Type B pancreatic cell (in vitro differentiated cells): ENCODE data around the gene HIGD1A. TPM values are rescaled to one million over a fixed set of nuclear protein-coding genes. Genes with fewer than 3 reads are reported as not detected.

Experiments used
- DNase-seq: peaks from one replicate; pipeline ENCODE4 v3.0.0; 2021; ENCODE audit warnings: mixed read lengths; ENCODE audit not compliant: unreplicated experiment; ENCODE audit errors: extremely low spot score
- H3K27ac Mint-ChIP-seq: 2 replicates; pipeline ENCODE4 v1.8.0; 2021; ENCODE audit warnings: mild to moderate bottlenecking, mixed read lengths
- H3K27me3 Mint-ChIP-seq: 2 replicates; pipeline ENCODE4 v1.8.0; 2021; ENCODE audit warnings: mixed read lengths
- H3K36me3 Mint-ChIP-seq: 2 replicates; pipeline ENCODE4 v1.8.0; 2021; ENCODE audit warnings: mixed read lengths
- H3K4me1 Mint-ChIP-seq: one replicate; pipeline ENCODE4 v1.8.0; 2021; ENCODE audit warnings: mixed read lengths; ENCODE audit not compliant: unreplicated experiment
- H3K4me3 Mint-ChIP-seq: 2 replicates; pipeline ENCODE4 v1.8.0; 2021; ENCODE audit warnings: mild to moderate bottlenecking, mixed read lengths
- H3K9me3 Mint-ChIP-seq: 2 replicates; pipeline ENCODE4 v1.8.0; 2021; ENCODE audit warnings: mixed read lengths
- total RNA-seq: library from RNA; stranded (reverse); gene quantifications from 2 replicates; pipeline ENCODE4 v1.2.1, GENCODE V29; 2021; ENCODE audit warnings: low replicate concordance
- TF ChIP-seq, protein P1 (sequence below): fragments of 200-600 bp; sonication (generic); conservative IDR thresholded peaks from 2 replicates; pipeline ENCODE4 v1.5.0; 2021; ENCODE audit warnings: antibody characterized with exemption, mild to moderate bottlenecking

HIGD1A gene
- total RNA-seq, 1 donor from 2014 or later: 100 TPM

DNA sequence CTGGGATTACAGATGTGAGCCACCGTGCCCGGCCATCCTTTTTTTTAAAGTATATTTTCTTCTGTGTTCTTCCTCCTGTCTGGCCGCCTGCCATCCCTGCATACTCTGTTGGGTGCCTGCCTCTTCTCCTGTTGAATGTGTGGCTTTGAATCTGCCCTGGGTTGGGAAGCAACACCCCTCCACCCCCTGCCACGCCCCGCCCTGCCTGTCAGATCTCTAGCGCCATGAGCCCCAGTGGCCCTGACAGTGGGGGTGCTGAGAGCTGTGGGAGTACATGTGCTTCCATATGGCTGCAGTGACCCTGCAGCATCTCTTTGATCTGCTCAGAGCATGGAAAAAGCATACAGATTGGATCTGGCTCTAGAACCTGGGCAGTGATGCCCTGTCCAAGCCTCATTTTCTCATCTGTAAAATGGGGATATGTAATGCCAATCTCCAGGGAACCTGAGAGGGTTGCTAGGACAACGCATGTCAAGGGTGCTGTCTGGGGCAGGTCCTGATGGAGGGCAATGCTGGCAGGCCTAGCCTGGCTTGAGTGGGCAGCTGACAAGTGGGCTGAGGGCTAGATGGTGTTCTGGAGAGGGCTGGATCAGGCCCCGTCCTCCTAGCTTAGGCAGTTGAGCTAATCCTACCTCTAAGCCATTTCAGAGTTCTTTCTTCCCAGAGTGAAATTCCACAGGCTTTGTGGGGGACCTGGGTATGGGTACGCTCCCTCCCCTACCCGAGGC, 55.1 kb downstream of the HIGD1A start:
- no peaks in the 10 kb centered on the region for H3K36me3 Mint-ChIP-seq
- DNase-seq: no peak
- no peak overlapping the region for H3K27ac Mint-ChIP-seq
- H3K4me1 Mint-ChIP-seq: no peaks in the 10 kb centered on the region
- no peaks in the 10 kb centered on the region for H3K27me3 Mint-ChIP-seq
- TF ChIP-seq, protein P1, sequence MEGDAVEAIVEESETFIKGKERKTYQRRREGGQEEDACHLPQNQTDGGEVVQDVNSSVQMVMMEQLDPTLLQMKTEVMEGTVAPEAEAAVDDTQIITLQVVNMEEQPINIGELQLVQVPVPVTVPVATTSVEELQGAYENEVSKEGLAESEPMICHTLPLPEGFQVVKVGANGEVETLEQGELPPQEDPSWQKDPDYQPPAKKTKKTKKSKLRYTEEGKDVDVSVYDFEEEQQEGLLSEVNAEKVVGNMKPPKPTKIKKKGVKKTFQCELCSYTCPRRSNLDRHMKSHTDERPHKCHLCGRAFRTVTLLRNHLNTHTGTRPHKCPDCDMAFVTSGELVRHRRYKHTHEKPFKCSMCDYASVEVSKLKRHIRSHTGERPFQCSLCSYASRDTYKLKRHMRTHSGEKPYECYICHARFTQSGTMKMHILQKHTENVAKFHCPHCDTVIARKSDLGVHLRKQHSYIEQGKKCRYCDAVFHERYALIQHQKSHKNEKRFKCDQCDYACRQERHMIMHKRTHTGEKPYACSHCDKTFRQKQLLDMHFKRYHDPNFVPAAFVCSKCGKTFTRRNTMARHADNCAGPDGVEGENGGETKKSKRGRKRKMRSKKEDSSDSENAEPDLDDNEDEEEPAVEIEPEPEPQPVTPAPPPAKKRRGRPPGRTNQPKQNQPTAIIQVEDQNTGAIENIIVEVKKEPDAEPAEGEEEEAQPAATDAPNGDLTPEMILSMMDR: no peak
- no peak overlapping the region for H3K4me3 Mint-ChIP-seq
- H3K9me3 Mint-ChIP-seq: no peaks in the 10 kb centered on the region

- H3K4me3 Mint-ChIP-seq: no peak overlapping the region
- H3K27me3 Mint-ChIP-seq: no peaks in the 10 kb centered on the region
- no peak overlapping the region for H3K27ac Mint-ChIP-seq
- DNase-seq: no peak
- no peaks in the 10 kb centered on the region for H3K9me3 Mint-ChIP-seq
- H3K36me3 Mint-ChIP-seq: no peaks in the 10 kb centered on the region
- TF ChIP-seq, protein P1: no peak
- H3K4me1 Mint-ChIP-seq: no peaks in the 10 kb centered on the region
These were observed 56.7 kb downstream of the HIGD1A start for GRCh38 chr3:42747581-42747980.

GRCh38 chr3:42746455-42747450, 57.5 kb downstream of the HIGD1A start:
- TF ChIP-seq, protein P1: no peak
- H3K36me3 Mint-ChIP-seq: no peaks in the 10 kb centered on the region
- DNase-seq: no peak
- H3K27ac Mint-ChIP-seq: no peak overlapping the region
- H3K4me3 Mint-ChIP-seq: no peak overlapping the region
- H3K4me1 Mint-ChIP-seq: no peaks in the 10 kb centered on the region
- H3K27me3 Mint-ChIP-seq: no peaks in the 10 kb centered on the region
- no peaks in the 10 kb centered on the region for H3K9me3 Mint-ChIP-seq

DNA sequence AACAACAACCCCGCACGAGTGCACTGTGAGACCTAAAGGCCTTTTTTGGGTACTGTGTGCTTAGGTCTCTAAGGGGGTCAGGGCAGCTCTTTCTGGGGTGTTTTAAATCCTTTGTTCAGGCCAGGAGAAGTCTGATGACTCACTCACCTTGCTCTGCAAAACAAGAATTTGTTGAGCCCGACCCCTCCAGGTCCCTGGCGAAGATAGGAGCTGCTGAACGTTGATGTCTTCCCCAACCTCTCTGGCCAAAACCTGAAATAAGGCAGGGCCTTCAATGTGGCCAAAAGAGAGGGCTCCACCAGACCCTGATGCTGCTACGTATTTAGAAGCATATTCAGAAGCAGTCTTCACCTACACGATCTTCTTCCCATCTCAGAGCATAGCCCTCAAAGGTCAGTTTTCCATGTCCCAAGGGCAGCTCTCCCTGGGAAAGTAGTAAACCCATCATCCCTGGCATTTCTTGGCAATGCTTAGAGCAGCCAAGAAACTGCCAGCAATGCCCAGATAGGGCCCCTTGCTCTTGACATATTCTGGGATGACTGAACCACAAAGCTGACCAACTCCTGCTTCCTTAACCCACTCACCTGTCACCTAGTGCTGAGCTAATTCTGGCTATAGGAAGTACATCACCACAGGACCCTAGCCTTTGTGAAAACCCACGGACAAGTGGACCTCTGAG, 58.4 kb downstream of the HIGD1A start:
- no peaks in the 10 kb centered on the region for H3K9me3 Mint-ChIP-seq
- H3K27ac Mint-ChIP-seq: no peak overlapping the region
- no peaks in the 10 kb centered on the region for H3K36me3 Mint-ChIP-seq
- no peaks in the 10 kb centered on the region for H3K4me1 Mint-ChIP-seq
- no peak overlapping the region for H3K4me3 Mint-ChIP-seq
- H3K27me3 Mint-ChIP-seq: peaks cover 4% of the 10 kb centered on the region
- TF ChIP-seq, protein P1: no peak
- DNase-seq: peak; percentile 39

DNA sequence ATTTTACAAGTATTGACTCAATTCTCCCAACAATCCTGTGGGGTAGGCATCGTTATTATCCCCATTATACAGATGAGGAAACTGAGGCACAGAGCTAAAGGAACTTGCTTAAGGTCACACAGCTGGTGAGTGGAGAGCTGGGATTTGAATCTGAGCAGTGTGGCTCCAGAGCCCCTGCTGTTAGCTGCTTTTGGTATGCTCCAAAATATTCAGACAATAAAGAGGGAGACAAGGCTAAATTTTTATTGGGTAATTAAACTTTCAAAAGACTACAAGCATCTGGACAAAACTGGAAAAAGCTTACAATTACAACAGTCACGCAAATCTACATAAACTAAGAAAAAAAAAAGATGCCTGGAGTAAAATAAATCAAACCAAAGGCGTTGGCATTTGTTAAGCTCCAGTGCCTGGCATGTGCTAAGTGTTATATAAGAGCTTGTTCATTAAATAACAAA, 59.0 kb downstream of the HIGD1A start:
- Mint-ChIP-seq H3K27ac (no peak overlapping the region), H3K4me3 (no peak overlapping the region), H3K36me3 (no peaks in the 10 kb centered on the region), H3K9me3 (no peaks in the 10 kb centered on the region), H3K4me1 (no peaks in the 10 kb centered on the region), H3K27me3 (peaks cover 9% of the 10 kb centered on the region)
- DNase-seq: no peak
- TF ChIP-seq, protein P1: no peak
